ENCODE data around the gene HRCT1.
"Not testable (repeated sequence)": the region's sequence is repeated elsewhere in the genome, so short reads cannot be mapped to it uniquely, and the experiment has no call there.

The HRCT1 gene

GRCh38 chr9:35917261-35917660 lies 11.3 kb downstream of the HRCT1 start:
- no peak for DNase-seq (ENCODE audit: low spot score)

- DNase-seq (ENCODE audit: low spot score) = no peak
Observed at GRCh38 chr9:35918780-35919179, 12.8 kb downstream of the HRCT1 start.

- DNase-seq (ENCODE audit: low spot score) = no peak
Observed at GRCh38 chr9:35919212-35920008, 13.4 kb downstream of the HRCT1 start.

- DNase-seq (ENCODE audit: low spot score) = no peak
Observed at GRCh38 chr9:35920051-35920620, 14.1 kb downstream of the HRCT1 start.

- DNase-seq (ENCODE audit: low spot score) = no peak
Observed at GRCh38 chr9:35923598-35923926, 17.6 kb downstream of the HRCT1 start.

- DNase-seq (ENCODE audit: low spot score) = no peak
Observed at GRCh38 chr9:35923927-35924763, 18.1 kb downstream of the HRCT1 start.

GRCh38 chr9:35928591-35929452 lies 22.8 kb downstream of the HRCT1 start:
- DNase-seq (ENCODE audit: low spot score) = no peak

- DNase-seq (ENCODE audit: low spot score) = no peak
Observed at GRCh38 chr9:35929453-35929718, 23.4 kb downstream of the HRCT1 start.

- no peak for DNase-seq (ENCODE audit: low spot score)
Observed at GRCh38 chr9:35930521-35930920, 24.5 kb downstream of the HRCT1 start.

- no peak for DNase-seq (ENCODE audit: low spot score)
Observed at GRCh38 chr9:35930989-35931388, 25.0 kb downstream of the HRCT1 start.

- no peak for DNase-seq (ENCODE audit: low spot score)
Observed at GRCh38 chr9:35932735-35933134, 26.7 kb downstream of the HRCT1 start.

- DNase-seq (ENCODE audit: low spot score) = no peak
Observed at GRCh38 chr9:35933550-35934067, 27.6 kb downstream of the HRCT1 start.

- DNase-seq (ENCODE audit: low spot score) = not testable (repeated sequence)
Observed at GRCh38 chr9:35934069-35934468, 28.1 kb downstream of the HRCT1 start.

- DNase-seq (ENCODE audit: low spot score) = no peak
Observed at GRCh38 chr9:35935261-35935660, 29.3 kb downstream of the HRCT1 start.

GRCh38 chr9:35935755-35936509 lies 29.9 kb downstream of the HRCT1 start:
- no peak for DNase-seq (ENCODE audit: low spot score)

GRCh38 chr9:35937227-35937626 lies 31.2 kb downstream of the HRCT1 start:
- no peak for DNase-seq (ENCODE audit: low spot score)

- DNase-seq (ENCODE audit: low spot score) = no peak
Observed at GRCh38 chr9:35938474-35939356, 32.7 kb downstream of the HRCT1 start.

GRCh38 chr9:35939679-35940250 lies 33.8 kb downstream of the HRCT1 start:
- no peak for DNase-seq (ENCODE audit: low spot score)
